Activated B cell treated with CpG ODN at 0.5 μM for 24 hours (primary cell): Measurements from ENCODE around the gene PPP2R2B. TPM values are rescaled to one million over a fixed set of nuclear protein-coding genes. Genes with fewer than 3 reads are reported as not detected.

Source experiments
- ATAC-seq: fragments of 200-7000 bp; cut with Tn5 transposase; one replicate; pipeline ENCODE4 v1.10.0; 2021; ENCODE audit warnings: low read depth, mild to moderate bottlenecking, moderate library complexity
- CTCF ChIA-PET: fragments of 350-600 bp; sonication (Branson Sonifier 250); formaldehyde crosslinking; loops from one replicate; lab custom pipeline; 2021; ENCODE audit warnings: antibody characterized with exemption; lab: Charles Lee
- POLR2A ChIA-PET: fragments of 350-600 bp; sonication (Branson Sonifier 250); formaldehyde crosslinking; loops from one replicate; lab custom pipeline; 2021; ENCODE audit warnings: antibody characterized with exemption; lab: Charles Lee
- DNase-seq: peaks from one replicate; pipeline ENCODE4 v3.0.0; 2022
- H3K27ac Mint-ChIP-seq: one replicate; pipeline ENCODE4 v1.8.0; 2020; ENCODE audit warnings: mixed read lengths
- H3K27me3 Mint-ChIP-seq: one replicate; pipeline ENCODE4 v1.8.0; 2021; ENCODE audit warnings: mixed read lengths
- H3K36me3 Mint-ChIP-seq: one replicate; pipeline ENCODE4 v1.8.0; 2021; ENCODE audit warnings: low read depth, mixed read lengths
- H3K4me1 Mint-ChIP-seq: one replicate; pipeline ENCODE4 v1.8.0; 2021; ENCODE audit warnings: mixed read lengths
- H3K4me3 Mint-ChIP-seq: one replicate; pipeline ENCODE4 v1.8.0; 2020; ENCODE audit warnings: mild to moderate bottlenecking, mixed read lengths
- H3K9me3 Mint-ChIP-seq: one replicate; pipeline ENCODE4 v1.8.0; 2020; ENCODE audit warnings: mixed read lengths
- intact Hi-C: fragments of 100-400 bp; cut with micrococcal nuclease; formaldehyde crosslinking; loops from one replicate; pipeline ENCODE4 v1.15.1; 2024
- total RNA-seq: library from RNA; stranded (reverse); gene quantifications from 2 replicates; pipeline ENCODE4 v1.2.3, GENCODE V29; 2022
- TF ChIP-seq, protein P1 (sequence below): fragments of 200-600 bp; IDR thresholded peaks from one replicate; pipeline ENCODE4 v1.8.0; 2022; ENCODE audit warnings: antibody characterized with exemption, mild to moderate bottlenecking

Gene PPP2R2B
- total RNA-seq, 1 donor from 2014 or later = not detected

DNA sequence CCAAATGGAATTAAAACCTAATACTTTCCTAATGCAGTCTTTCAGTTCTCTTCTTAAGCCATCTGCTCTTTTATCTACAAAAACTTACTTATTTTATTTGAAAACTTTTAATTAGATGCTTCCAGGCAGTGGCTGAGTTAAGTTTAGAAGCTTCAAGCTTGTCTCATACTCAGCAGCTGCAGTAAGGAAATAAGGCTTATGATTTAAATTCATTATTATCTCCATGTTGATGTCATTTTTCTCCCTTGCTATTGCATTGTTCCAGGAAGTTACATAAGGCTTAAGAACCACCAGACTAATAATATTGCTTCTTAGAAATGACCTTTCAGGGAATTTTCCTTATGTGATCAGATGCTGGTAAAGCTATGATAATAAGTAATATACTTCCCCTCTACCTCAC, 119.6 kb downstream of the PPP2R2B start:
- Mint-ChIP-seq H3K27ac (no peak overlapping the region), H3K36me3 (no peaks in the 10 kb centered on the region), H3K27me3 (no peaks in the 10 kb centered on the region), H3K9me3 (no peaks in the 10 kb centered on the region), H3K4me1 (no peaks in the 10 kb centered on the region), H3K4me3 (no peak overlapping the region)
- DNase-seq = no peak
- no peak for ATAC-seq
- CTCF ChIA-PET = no interaction called here
- POLR2A ChIA-PET = no interaction called here
- TF ChIP-seq, protein P1, sequence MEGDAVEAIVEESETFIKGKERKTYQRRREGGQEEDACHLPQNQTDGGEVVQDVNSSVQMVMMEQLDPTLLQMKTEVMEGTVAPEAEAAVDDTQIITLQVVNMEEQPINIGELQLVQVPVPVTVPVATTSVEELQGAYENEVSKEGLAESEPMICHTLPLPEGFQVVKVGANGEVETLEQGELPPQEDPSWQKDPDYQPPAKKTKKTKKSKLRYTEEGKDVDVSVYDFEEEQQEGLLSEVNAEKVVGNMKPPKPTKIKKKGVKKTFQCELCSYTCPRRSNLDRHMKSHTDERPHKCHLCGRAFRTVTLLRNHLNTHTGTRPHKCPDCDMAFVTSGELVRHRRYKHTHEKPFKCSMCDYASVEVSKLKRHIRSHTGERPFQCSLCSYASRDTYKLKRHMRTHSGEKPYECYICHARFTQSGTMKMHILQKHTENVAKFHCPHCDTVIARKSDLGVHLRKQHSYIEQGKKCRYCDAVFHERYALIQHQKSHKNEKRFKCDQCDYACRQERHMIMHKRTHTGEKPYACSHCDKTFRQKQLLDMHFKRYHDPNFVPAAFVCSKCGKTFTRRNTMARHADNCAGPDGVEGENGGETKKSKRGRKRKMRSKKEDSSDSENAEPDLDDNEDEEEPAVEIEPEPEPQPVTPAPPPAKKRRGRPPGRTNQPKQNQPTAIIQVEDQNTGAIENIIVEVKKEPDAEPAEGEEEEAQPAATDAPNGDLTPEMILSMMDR = no peak
- intact Hi-C loops = no loop called here

DNA sequence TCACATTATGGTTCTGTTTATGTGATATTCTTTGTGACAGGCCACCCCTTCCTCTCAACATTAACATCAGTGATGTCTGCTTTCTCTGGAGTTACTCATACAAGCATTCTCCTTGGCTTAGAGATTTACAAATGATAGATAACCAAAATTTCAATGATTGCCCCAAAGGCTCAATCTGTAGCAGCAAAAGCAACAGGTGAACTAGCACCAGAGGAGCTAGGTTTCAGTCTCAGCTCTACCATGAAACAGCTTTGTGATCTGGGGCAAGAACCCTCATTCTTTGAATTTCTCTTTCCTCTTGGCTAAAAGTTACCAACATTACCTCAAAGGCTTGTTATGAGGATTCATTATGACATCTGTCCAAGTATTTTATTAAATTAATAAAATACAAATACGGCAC, 120.5 kb downstream of the PPP2R2B start:
- Mint-ChIP-seq H3K27ac (no peak overlapping the region), H3K27me3 (no peaks in the 10 kb centered on the region)
- POLR2A ChIA-PET = no interaction called here

DNA sequence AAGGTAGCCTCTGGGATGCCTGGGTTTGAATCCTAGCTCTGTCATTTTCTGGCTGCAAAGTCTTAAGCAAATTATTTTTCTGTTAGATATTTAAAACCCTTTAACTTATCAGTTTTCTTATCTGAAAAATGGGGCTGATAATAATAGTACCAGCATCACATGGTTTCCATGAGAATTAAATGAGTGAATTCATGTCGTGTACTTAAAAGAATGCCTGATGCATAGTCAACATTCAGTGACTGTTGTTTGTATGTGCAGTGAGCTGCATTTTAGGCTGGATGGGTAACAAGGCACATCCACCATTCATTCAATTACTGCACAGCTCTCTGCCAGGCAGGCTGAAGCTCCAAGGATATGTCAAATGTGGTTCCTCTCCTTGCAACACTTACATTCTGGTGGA, 122.0 kb downstream of the PPP2R2B start:
- ATAC-seq = no peak
- Mint-ChIP-seq H3K4me3 (no peak overlapping the region), H3K4me1 (no peaks in the 10 kb centered on the region), H3K36me3 (no peaks in the 10 kb centered on the region), H3K27me3 (no peaks in the 10 kb centered on the region), H3K27ac (no peak overlapping the region), H3K9me3 (no peaks in the 10 kb centered on the region)
- DNase-seq = no peak
- TF ChIP-seq, protein P1 = no peak
- ChIA-PET CTCF (no interaction called here), POLR2A (no interaction called here)
- intact Hi-C loops = no loop called here

More for the DNA sequence above, 120.5 kb downstream of the PPP2R2B start:
- CTCF ChIA-PET = no interaction called here
- TF ChIP-seq, protein P1 = no peak
- Mint-ChIP-seq H3K4me3 (no peak overlapping the region), H3K4me1 (no peaks in the 10 kb centered on the region), H3K9me3 (no peaks in the 10 kb centered on the region), H3K36me3 (no peaks in the 10 kb centered on the region)
- intact Hi-C loops = no loop called here
- ATAC-seq (no peak), DNase-seq (no peak)

DNA sequence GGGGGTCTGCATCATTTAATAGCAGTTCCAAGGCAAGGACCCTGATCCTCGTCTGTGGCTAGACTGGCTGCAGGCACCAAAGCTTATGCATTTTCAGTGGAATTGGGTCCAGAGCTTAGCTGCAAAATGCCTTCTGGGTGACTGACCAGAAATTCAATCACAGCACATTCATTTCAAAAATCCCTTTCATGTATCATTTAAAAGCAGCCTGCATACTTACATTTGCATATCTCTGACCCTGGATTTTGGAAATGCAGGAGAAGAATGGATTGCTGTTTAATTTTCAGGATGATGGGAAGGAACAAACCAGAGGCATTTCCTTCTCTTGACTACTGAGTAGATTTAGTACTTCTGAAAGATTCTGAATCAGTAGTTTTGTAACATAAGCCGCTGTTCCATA, 122.8 kb downstream of the PPP2R2B start:
- CTCF ChIA-PET = no interaction called here
- DNase-seq (no peak), ATAC-seq (no peak)
- TF ChIP-seq, protein P1 = no peak
- Mint-ChIP-seq H3K9me3 (no peaks in the 10 kb centered on the region), H3K27ac (no peak overlapping the region), H3K36me3 (no peaks in the 10 kb centered on the region), H3K4me3 (no peak overlapping the region), H3K4me1 (no peaks in the 10 kb centered on the region), H3K27me3 (no peaks in the 10 kb centered on the region)
- POLR2A ChIA-PET = no interaction called here
- intact Hi-C loops = no loop called here

DNA sequence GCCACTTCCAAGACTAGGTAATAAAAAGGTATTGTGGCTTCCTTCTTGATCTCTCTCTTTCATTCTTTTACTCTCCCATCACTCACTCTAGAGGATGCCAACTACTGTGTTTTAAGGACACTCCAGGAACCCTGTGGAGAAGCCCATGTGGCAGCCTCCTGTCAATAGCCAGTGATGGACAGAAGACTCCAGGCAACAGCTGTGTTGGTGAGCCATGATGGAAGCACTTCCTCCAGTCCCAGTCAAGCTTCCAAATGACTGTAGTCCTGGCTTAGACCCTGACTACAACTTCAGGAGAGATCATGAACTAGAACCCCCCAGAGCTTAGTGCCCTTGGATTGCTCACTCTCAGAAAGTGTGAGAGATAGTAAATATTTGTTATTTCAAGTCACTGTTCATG, 123.9 kb downstream of the PPP2R2B start:
- Mint-ChIP-seq H3K9me3 (no peaks in the 10 kb centered on the region), H3K4me1 (no peaks in the 10 kb centered on the region), H3K27ac (no peak overlapping the region), H3K4me3 (no peak overlapping the region), H3K36me3 (no peaks in the 10 kb centered on the region), H3K27me3 (no peaks in the 10 kb centered on the region)
- CTCF ChIA-PET = no interaction called here
- POLR2A ChIA-PET = no interaction called here
- DNase-seq = no peak
- intact Hi-C loops = no loop called here
- TF ChIP-seq, protein P1 = no peak
- no peak for ATAC-seq
